COLO829 (cell line): ENCODE data around the gene MYADM.

Source experiments
- DNase-seq: peaks from one replicate; pipeline ENCODE4 v3.0.0; 2012; ENCODE audit warnings: low spot score

MYADM gene

DNA sequence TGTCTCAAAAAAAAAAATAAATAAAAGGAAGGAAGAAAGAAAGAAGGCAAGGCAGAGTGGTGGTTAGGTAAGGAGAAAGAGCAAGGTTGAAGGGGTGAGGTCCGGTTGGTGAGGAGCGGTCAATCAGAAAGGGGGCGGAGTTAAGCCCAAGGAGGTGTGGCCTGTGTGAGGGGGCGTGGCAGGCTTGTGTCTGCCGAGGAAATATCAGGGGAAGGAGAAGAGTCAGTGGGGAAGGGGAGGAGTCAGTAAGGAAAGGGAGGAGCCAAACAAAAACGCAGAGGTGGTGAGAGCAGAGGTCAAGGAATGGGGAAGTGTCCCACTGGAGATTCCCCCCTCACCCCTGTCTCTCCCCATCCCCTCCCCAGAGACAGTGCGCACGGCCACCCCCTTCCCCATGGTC is 47.3 kb downstream of the MYADM start:
- peak; percentile 41 for DNase-seq

DNA sequence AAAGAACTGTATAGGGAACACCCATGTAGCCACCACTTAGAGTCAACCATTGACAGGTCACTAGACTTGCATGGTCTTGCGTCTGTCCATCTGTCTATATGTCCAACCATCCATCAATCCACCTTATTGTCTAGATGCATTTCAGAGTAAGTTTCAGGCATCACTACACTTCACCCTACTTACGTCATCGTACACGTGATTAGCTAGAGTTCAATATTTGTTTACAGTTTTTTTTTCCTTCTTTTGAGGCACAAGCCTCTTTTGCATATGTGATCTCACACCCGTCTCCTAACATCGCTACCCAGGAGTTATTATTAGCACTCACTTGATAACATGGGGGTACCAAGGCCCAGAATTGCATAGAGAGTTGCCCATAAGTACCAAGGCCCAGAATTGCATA is 48.3 kb downstream of the MYADM start:
- DNase-seq: no peak

DNA sequence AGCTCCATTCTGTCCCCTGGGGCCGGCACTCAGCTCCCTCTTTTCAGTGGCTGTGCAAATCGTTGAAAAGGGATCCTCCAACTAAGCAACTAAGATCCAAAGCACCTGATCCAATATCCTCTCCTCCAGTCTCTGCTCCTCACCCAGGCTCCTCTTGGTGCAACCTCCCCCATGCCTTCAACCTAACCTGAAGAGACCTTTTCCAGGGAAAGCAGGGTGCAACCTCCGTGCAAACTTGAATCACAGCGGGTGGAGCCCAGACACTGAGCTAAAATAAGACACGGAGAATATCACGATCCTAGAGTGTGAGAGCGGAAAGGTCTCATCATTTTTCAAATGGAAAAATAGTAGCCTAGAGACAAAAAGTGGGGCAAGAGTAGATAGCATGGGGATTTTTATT is 49.7 kb downstream of the MYADM start:
- DNase-seq: no peak
